HAP-1 (cell line): ENCODE data around the gene BRIP1.

Experiments used
- DNase-seq, 2 experiments: peaks; one replicate each; pipeline ENCODE4 v3.0.0-alpha.2; 2016 to 2020; ENCODE audit warnings: low spot score in 2 of 2
- H3K27me3 ChIP-seq: fragments of 250-450 bp; sonication (Bioruptor Pico); 2 replicates; pipeline ENCODE4 v1.5.1; 2020; ENCODE audit warnings: low read depth, mild to moderate bottlenecking, moderate library complexity
- H3K36me3 ChIP-seq: fragments of 250-450 bp; sonication (Bioruptor Pico); replicated peaks from 2 replicates; pipeline ENCODE4 v1.5.1; 2020; ENCODE audit warnings: mild to moderate bottlenecking
- H3K4me1 ChIP-seq: fragments of 250-450 bp; sonication (Bioruptor Pico); 2 replicates; pipeline ENCODE4 v1.5.1; 2020; ENCODE audit warnings: mild to moderate bottlenecking
- H3K4me3 ChIP-seq: fragments of 250-450 bp; sonication (Bioruptor Pico); 2 replicates; pipeline ENCODE4 v1.5.1; 2020; ENCODE audit warnings: mild to moderate bottlenecking, moderate library complexity
- H3K9me3 ChIP-seq: fragments of 250-450 bp; sonication (Bioruptor Pico); 2 replicates; pipeline ENCODE4 v1.5.1; 2020; ENCODE audit warnings: mild to moderate bottlenecking, moderate library complexity
- in situ Hi-C: fragments of 300-500 bp; cut with MboI; formaldehyde crosslinking; loops from 3 replicates; pipeline ENCODE4 v1.14.3; 2020; ENCODE audit warnings: low sequenced_read_pairs, inconsistent platforms, mixed read lengths

Gene BRIP1

GRCh38 chr17:61715348-61715747, 148.0 kb downstream of the BRIP1 start:
- H3K27me3 ChIP-seq, result no peaks in the 10 kb centered on the region
- DNase-seq, result no peak
- in situ Hi-C loops, result no loop called here
- peaks cover 4% of the 10 kb centered on the region; the same call in 1 of the 2 replicates for H3K9me3 ChIP-seq
- no peaks in the 10 kb centered on the region for H3K4me1 ChIP-seq
- no peak overlapping the region for H3K4me3 ChIP-seq
- H3K36me3 ChIP-seq, result peaks cover 5% of the 10 kb centered on the region; the same call in 1 of the 2 replicates

GRCh38 chr17:61714300-61714699, 149.0 kb downstream of the BRIP1 start:
- H3K9me3 ChIP-seq, result peaks cover 4% of the 10 kb centered on the region; the same call in 1 of the 2 replicates
- H3K4me1 ChIP-seq, result no peaks in the 10 kb centered on the region
- DNase-seq, result no peak
- H3K27me3 ChIP-seq, result no peaks in the 10 kb centered on the region
- H3K4me3 ChIP-seq, result no peak overlapping the region
- in situ Hi-C loops, result no loop called here
- peaks cover 9% of the 10 kb centered on the region; the same call in 1 of the 2 replicates for H3K36me3 ChIP-seq

- no peak overlapping the region for H3K4me3 ChIP-seq
- H3K27me3 ChIP-seq, result no peaks in the 10 kb centered on the region
- H3K4me1 ChIP-seq, result no peaks in the 10 kb centered on the region
- DNase-seq, result no peak
- peaks cover 9% of the 10 kb centered on the region; the same call in 1 of the 2 replicates for H3K36me3 ChIP-seq
- peaks cover 4% of the 10 kb centered on the region; the same call in 1 of the 2 replicates for H3K9me3 ChIP-seq
- in situ Hi-C loops, result no loop called here
Measured at GRCh38 chr17:61713035-61713434, 150.3 kb downstream of the BRIP1 start.

- DNase-seq, result no peak
- no peaks in the 10 kb centered on the region for H3K27me3 ChIP-seq
- H3K36me3 ChIP-seq, result peaks cover 7% of the 10 kb centered on the region; the same call in 1 of the 2 replicates
- no peaks in the 10 kb centered on the region for H3K9me3 ChIP-seq
- in situ Hi-C loops, result no loop called here
- H3K4me1 ChIP-seq, result no peaks in the 10 kb centered on the region
- H3K4me3 ChIP-seq, result no peak overlapping the region
Measured at GRCh38 chr17:61710546-61710945, 152.8 kb downstream of the BRIP1 start.

GRCh38 chr17:61709567-61709966, 153.8 kb downstream of the BRIP1 start:
- Histone ChIP-seq H3K27me3 (no peaks in the 10 kb centered on the region), H3K4me1 (no peaks in the 10 kb centered on the region), H3K9me3 (no peaks in the 10 kb centered on the region), H3K4me3 (no peak overlapping the region), H3K36me3 (peaks cover 4% of the 10 kb centered on the region; the same call in 1 of the 2 replicates)
- DNase-seq, result no peak
- in situ Hi-C loops, result no loop called here

- Histone ChIP-seq H3K4me1 (no peaks in the 10 kb centered on the region), H3K4me3 (no peak overlapping the region), H3K9me3 (peaks cover 6% of the 10 kb centered on the region), H3K36me3 (peaks cover 4% of the 10 kb centered on the region; the same call in 1 of the 2 replicates), H3K27me3 (no peaks in the 10 kb centered on the region)
- in situ Hi-C loops, result no loop called here
- no peak for DNase-seq
Measured at GRCh38 chr17:61704935-61705449, 158.3 kb downstream of the BRIP1 start.

GRCh38 chr17:61702450-61702849, 160.9 kb downstream of the BRIP1 start:
- H3K4me3 ChIP-seq, result no peak overlapping the region
- no peak for DNase-seq
- no peaks in the 10 kb centered on the region for H3K4me1 ChIP-seq
- peaks cover 6% of the 10 kb centered on the region for H3K9me3 ChIP-seq
- in situ Hi-C loops, result no loop called here
- H3K27me3 ChIP-seq, result no peaks in the 10 kb centered on the region
- H3K36me3 ChIP-seq, result no peaks in the 10 kb centered on the region

- DNase-seq, result no peak
- H3K36me3 ChIP-seq, result no peaks in the 10 kb centered on the region
- no peaks in the 10 kb centered on the region for H3K4me1 ChIP-seq
- H3K9me3 ChIP-seq, result peaks cover 6% of the 10 kb centered on the region
- H3K4me3 ChIP-seq, result no peak overlapping the region
- in situ Hi-C loops, result no loop called here
- no peaks in the 10 kb centered on the region for H3K27me3 ChIP-seq
Measured at GRCh38 chr17:61701978-61702377, 161.3 kb downstream of the BRIP1 start.

GRCh38 chr17:61701334-61701733, 162.0 kb downstream of the BRIP1 start:
- no peak for DNase-seq
- in situ Hi-C loops, result no loop called here

GRCh38 chr17:61700252-61700651, 163.1 kb downstream of the BRIP1 start:
- DNase-seq, result no peak
- no peak overlapping the region for H3K4me3 ChIP-seq
- in situ Hi-C loops, result no loop called here
- H3K27me3 ChIP-seq, result no peaks in the 10 kb centered on the region
- H3K36me3 ChIP-seq, result no peaks in the 10 kb centered on the region
- no peaks in the 10 kb centered on the region for H3K4me1 ChIP-seq
- peaks cover 6% of the 10 kb centered on the region for H3K9me3 ChIP-seq

More at GRCh38 chr17:61701334-61701733, 162.0 kb downstream of the BRIP1 start:
- H3K9me3 ChIP-seq, result peaks cover 6% of the 10 kb centered on the region
- no peak overlapping the region for H3K4me3 ChIP-seq
- no peaks in the 10 kb centered on the region for H3K4me1 ChIP-seq
- no peaks in the 10 kb centered on the region for H3K36me3 ChIP-seq
- no peaks in the 10 kb centered on the region for H3K27me3 ChIP-seq

GRCh38 chr17:61699694-61700093, 163.6 kb downstream of the BRIP1 start:
- H3K9me3 ChIP-seq, result peaks cover 6% of the 10 kb centered on the region
- in situ Hi-C loops, result no loop called here

GRCh38 chr17:61699032-61699431, 164.3 kb downstream of the BRIP1 start:
- in situ Hi-C loops, result no loop called here
- no peak for DNase-seq
- H3K4me3 ChIP-seq, result no peak overlapping the region
- no peaks in the 10 kb centered on the region for H3K4me1 ChIP-seq
- no peaks in the 10 kb centered on the region for H3K27me3 ChIP-seq
- peaks cover 6% of the 10 kb centered on the region for H3K9me3 ChIP-seq
- no peaks in the 10 kb centered on the region for H3K36me3 ChIP-seq

More at GRCh38 chr17:61699694-61700093, 163.6 kb downstream of the BRIP1 start:
- H3K4me1 ChIP-seq, result no peaks in the 10 kb centered on the region
- H3K4me3 ChIP-seq, result no peak overlapping the region
- H3K36me3 ChIP-seq, result no peaks in the 10 kb centered on the region
- no peak for DNase-seq
- no peaks in the 10 kb centered on the region for H3K27me3 ChIP-seq

GRCh38 chr17:61698244-61698643, 165.1 kb downstream of the BRIP1 start:
- no peaks in the 10 kb centered on the region for H3K27me3 ChIP-seq
- peaks cover 6% of the 10 kb centered on the region for H3K9me3 ChIP-seq
- no peaks in the 10 kb centered on the region for H3K4me1 ChIP-seq
- H3K4me3 ChIP-seq, result no peak overlapping the region
- no peaks in the 10 kb centered on the region for H3K36me3 ChIP-seq
- DNase-seq, result no peak
- in situ Hi-C loops, result no loop called here

GRCh38 chr17:61695779-61696337, 167.5 kb downstream of the BRIP1 start:
- in situ Hi-C loops, result no loop called here
- H3K4me1 ChIP-seq, result no peaks in the 10 kb centered on the region
- no peak for DNase-seq

More at GRCh38 chr17:61695779-61696337, 167.5 kb downstream of the BRIP1 start:
- Histone ChIP-seq H3K27me3 (no peaks in the 10 kb centered on the region), H3K36me3 (no peaks in the 10 kb centered on the region; the same call in 1 of the 2 replicates), H3K9me3 (peaks cover 6% of the 10 kb centered on the region), H3K4me3 (no peak overlapping the region)
